Hepatocyte (in vitro differentiated cells): ENCODE measurements around the gene STATH.

Source experiments
- EZH2phosphoT487 ChIP-seq: fragments of 200-600 bp; sonication (generic); IDR thresholded peaks from one replicate; pipeline ENCODE4 v1.6.1; 2018; ENCODE audit warnings: antibody characterized with exemption, mild to moderate bottlenecking, low read depth, moderate library complexity; ENCODE audit not compliant: unreplicated experiment, severe bottlenecking
- TF ChIP-seq, protein P1 (sequence below): fragments of 200-600 bp; sonication (generic); IDR thresholded peaks from 2 replicates; pipeline ENCODE4 v1.5.1; 2016; ENCODE audit warnings: antibody characterized with exemption, mild to moderate bottlenecking; ENCODE audit not compliant: poor library complexity

DNA sequence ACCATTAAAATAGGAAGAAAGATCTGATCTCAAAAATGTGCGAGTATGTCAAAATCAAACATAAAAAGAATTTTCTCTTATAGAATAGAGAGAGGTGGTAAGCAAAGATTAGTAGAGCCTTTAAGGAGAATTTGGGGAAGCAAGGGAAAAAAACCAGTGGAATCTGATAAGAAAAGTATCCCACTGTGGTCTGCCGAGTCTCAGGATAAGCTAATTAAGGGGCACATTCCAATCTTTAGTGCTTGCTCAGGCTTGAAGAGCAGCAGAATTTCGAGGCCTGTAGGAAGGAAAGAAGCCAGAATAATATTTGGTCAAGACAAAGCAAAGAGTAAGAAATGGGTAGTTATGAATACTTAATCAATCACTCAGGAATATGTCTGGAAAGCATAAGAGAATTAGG lies 13.0 kb downstream of the STATH start:
- TF ChIP-seq, protein P1, sequence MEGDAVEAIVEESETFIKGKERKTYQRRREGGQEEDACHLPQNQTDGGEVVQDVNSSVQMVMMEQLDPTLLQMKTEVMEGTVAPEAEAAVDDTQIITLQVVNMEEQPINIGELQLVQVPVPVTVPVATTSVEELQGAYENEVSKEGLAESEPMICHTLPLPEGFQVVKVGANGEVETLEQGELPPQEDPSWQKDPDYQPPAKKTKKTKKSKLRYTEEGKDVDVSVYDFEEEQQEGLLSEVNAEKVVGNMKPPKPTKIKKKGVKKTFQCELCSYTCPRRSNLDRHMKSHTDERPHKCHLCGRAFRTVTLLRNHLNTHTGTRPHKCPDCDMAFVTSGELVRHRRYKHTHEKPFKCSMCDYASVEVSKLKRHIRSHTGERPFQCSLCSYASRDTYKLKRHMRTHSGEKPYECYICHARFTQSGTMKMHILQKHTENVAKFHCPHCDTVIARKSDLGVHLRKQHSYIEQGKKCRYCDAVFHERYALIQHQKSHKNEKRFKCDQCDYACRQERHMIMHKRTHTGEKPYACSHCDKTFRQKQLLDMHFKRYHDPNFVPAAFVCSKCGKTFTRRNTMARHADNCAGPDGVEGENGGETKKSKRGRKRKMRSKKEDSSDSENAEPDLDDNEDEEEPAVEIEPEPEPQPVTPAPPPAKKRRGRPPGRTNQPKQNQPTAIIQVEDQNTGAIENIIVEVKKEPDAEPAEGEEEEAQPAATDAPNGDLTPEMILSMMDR = no peak
- TF ChIP-seq EZH2phosphoT487 = no peak
